GM19239 (cell line): ENCODE measurements around the gene MLC1.
"Not testable (repeated sequence)": the region's sequence is repeated elsewhere in the genome, so short reads cannot be mapped to it uniquely, and the experiment has no call there.

Experiments used
- DNase-seq: peaks from one replicate; pipeline ENCODE4 v3.0.0; 2011; ENCODE audit warnings: low spot score; ENCODE audit not compliant: insufficient read length
- FAIRE-seq: peaks from 2 replicates; lab custom pipeline; 2011; peaks lifted over from hg19 to GRCh38; lab: Jason Lieb, UNC

MLC1 gene

DNA sequence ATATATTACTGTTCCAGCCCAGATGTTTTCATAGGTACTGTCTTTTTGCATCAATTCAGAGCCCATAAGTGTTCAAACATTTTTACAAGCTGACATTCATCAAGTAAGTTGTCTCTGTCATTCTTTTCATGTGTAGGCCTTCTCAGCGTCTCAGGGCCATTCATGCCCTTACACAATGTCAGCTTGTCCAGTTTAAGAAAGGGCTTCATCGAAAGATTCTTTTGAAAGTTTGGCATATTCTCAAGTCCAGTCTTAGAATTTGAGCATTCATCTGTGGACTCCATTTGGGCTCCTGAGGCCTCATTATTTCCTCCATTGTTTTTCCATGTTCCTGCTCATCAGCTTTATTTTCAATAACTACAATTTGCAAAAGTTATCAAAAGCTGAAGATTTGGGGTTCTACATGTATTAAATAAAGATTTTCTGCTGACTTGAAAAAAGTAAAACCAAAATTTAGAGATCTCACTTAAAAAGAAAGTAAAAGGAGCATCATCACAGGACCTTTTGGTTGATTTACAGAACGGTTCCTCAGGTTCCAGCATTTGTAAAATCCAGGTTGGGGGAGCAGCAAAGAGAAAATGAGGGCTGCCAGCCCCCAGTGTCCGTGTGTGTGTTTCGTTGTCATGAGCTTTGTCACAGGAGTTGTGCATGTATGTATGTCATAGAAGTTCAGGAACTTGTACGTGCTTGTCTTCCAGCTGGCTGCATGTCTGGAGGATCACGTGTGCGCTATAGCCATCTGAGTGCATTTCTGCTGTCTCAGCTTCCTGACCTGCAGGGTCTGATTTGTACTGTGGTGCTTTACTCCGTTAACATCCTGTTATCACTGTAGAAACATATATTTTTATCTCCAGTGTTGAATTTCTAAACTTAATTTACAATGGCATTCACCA, 20.2 kb upstream of the MLC1 start:
- DNase-seq (no peak), FAIRE-seq (peak; percentile 91)

DNA sequence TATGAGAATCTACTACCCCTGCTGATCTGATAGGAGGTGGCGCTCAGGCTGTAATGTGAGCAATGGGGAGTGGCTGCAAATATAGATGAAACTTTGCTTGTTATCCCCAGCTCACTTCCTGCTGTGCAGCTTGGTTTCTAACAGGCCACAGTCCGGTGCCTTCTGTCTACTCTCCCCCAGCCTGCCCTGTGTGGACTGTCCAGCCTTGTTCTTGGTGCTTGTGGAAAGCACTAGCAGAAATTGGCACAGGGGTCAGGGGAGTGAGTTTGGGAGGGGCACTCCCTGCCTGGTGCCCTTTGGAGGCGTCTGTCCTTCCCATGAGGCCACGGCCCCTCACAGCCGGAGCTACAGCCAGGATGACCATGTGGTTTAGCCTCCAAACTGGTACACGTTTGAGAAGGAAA, 18.9 kb upstream of the MLC1 start:
- no peak for FAIRE-seq
- no peak for DNase-seq

DNA sequence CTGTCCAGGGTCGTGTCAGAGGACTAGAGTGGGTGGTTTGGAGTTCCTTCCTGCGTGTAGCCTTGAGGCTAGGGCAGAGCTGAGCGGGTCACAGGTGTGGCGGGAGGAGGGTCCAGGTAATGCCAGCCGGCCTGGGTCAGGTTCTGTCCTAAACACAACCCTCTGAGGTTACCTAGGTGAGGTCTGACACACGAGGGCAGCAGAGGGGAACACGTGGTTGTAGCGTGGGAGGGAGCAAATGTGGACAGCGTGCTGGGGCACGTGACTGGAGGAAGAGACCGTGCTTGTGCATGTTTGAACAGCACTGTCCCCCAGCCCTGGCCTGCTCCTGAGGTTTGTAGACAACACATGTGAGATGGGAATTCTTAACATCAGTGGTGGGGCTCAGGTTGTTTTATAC, 17.7 kb upstream of the MLC1 start:
- no peak for FAIRE-seq

DNA sequence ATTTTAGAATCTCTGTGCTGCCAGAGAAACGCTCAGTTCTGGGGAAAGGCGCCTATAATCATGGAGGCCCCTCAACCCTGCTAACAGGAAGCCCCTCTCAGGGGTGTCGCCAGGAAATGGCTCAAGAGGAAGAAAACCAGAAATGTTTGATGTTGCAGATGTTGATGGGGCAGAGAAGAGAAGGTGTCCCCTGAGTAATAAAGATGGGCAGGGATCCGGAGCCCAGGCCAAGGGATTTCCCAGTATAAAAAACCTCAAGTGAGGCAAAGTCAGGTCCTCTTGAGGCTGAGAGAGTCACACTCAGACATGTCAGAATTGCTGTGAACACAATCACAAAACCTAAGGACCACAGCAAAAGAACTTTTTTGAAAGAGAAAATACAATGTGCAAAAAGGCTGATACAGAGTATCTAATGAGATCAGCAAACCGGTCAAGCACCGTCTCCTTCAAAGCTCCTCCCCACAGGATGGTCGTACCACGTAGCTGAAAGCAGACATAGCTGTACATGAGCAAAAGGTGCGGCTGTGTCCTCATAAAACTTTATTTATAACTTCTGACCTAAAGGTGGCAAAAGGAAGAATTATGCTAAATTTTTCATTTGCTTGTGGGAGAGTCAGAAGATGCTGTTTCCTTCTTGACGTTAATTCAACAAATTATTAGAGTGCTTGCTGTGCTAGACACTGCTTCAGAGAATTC, 16.8 kb upstream of the MLC1 start:
- no peak for FAIRE-seq
- no peak for DNase-seq

More for the DNA sequence above, 17.7 kb upstream of the MLC1 start:
- no peak for DNase-seq

DNA sequence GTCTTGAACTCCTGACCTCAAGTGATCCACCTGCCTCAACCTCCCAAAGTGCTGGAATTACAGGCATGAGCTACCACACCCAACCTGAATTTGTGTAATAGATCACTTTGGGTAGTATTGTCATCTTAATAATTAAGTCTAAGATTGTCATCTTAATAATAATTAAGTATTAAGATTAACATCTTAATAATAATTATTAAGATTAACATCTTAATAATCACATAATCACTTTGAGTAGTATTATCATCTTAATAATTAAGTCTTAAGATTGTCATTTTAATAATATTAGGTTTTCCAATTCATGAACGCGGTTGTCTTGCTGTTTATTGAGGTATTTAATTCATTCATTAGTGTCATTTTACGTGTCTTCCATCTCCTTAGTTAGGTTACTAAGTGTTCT, 12.8 kb upstream of the MLC1 start:
- DNase-seq (no peak), FAIRE-seq (no peak)

DNA sequence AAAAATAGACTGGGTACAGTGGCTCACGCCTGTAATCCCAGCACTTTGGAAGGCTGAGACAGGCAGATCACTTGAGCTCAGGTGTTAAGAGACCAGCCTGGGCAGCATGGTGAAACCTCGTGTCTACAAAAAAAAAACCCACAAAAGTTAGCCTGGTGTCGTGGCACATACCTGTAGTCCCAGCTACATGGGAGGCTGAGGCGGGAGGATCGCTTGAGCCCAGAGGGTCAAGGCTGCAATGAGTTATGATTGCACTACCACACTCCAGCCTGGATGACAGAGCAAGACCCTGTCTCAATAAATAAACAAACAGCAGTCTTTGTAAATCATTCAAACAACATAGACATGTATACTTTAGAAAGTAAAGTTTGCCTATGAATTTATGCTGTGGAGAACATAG, 7.1 kb upstream of the MLC1 start:
- no peak for DNase-seq
- FAIRE-seq, result no peak

DNA sequence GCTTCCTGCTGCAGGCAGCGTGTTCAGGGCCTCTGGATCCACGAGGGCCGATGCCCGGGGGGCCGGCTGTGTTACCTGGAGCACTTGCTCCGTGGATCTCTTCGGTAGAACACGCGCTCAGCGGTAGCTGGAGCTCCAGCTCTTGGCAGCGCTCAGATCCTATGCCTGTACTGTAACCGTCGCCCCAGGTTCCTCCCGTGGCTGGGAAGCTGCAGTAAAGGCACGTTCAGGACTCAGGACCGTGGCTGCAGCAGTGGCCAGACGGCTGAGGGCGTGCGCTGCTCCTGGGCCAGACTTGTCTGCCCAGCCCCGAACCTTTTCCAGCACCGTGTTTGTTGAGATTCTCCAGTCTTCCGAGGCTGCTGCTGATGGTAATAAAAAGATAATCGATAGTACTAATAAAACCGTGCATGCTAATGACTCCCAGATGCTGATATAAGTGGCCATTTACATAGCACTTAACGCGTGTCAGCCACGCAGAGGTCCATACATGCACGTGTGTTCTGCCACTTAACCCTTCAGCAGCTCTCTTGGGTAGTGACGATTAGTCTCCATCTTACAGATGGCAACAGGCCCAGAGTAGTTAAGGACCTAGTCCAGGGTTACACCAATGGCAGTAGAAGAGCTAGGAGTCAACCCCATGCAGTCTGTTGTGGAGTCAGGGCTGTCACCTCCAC, 6.0 kb upstream of the MLC1 start:
- DNase-seq, result no peak
- FAIRE-seq, result no peak

DNA sequence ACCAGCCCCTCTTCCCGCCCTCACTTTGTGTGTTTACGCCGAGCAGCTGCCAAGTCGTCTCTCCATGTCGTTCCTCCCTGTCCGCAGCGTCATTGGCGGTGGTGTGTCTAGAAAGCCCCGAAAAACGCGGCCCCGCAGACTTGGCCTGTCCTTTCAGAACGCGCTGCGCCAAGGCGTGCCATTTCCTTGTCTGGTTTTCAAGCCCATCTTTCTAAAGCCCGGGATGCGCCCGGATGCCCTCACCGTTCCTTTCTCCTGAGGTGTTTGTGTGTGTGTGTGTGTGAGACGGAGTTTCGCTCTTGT, 5.1 kb upstream of the MLC1 start:
- FAIRE-seq (no peak), DNase-seq (no peak)

DNA sequence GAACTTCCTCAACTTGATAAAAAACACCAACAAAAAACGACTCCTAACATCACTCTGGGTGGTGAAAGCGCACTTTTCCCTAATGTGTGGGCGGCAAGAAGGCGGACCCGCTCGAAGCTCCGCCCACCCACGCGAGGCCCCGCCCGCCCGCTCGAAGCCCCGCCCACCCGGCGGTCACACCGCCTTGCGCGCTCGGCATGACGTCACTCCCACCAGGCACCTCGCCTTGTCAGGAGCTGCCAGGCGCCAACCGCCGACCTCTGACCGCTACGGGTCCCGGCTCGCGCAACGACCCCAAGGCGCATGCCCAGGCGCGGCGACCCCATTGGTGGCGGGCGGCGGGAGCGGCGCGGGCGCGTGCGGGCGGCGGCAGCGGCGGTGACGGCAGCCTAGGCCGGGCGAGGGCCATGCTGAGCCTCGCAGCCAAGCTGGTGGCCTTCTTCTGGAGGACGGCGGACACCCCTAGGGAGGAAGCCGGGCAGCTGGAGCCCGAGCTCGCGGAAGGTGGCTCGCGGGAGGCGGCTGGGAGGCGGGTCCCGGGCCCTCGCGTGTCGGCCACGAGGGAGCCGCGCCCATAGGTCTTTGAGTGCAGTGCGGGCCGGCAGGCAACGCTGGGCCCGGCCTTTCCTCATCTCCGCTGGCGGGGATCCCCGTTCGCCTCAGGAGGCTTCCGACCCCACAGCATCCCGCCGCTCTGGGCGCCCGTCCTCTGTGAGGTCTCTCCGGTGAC, 4.6 kb upstream of the MLC1 start, which contains the start of gene MOV10L1:
TSS of gene MOV10L1 (plus strand) at position 325 of the 730 bp plus-strand sequence. CDS start at position 408, 83 bp downstream.
- DNase-seq (no peak), FAIRE-seq (no peak)

DNA sequence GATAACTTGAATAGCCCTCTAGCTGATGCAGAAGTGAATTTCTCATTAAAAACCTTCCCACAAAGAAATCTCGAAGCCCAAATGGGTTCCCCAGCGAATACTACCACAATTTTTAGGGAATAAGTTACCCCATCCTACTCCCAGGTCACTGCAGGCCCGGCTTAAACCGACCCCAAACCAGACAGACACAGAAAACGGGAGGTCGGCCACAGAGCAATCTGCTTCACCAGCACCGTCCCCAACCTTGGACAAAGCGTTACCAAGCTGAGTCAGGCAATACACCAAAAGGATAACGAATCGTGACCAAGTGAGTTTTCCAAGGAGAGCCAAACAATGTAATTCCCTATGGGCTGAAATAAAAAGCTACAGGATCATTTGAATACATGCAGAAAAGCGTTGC, 4.0 kb upstream of the MLC1 start:
- FAIRE-seq (no peak), DNase-seq (no peak)

DNA sequence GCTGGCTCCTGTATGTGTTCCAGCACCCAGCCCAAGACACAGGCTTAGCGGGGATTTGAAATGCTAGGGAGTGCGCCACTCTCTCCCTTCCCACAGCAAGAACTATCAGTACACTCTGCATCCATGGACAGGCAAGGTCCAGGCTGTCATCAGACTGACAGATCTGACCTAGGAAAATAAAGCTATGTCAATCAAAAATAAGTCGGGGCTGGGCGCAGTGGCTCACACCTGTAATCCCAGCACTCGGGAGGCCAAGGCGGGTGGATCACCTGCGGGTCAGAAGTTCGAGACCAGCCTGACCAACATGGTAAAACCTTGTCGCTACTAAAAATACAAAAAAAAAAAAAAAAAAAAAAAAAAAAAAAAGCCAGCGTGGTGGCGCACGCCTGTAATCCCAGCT, 2.9 kb upstream of the MLC1 start:
- FAIRE-seq (no peak), DNase-seq (no peak)

DNA sequence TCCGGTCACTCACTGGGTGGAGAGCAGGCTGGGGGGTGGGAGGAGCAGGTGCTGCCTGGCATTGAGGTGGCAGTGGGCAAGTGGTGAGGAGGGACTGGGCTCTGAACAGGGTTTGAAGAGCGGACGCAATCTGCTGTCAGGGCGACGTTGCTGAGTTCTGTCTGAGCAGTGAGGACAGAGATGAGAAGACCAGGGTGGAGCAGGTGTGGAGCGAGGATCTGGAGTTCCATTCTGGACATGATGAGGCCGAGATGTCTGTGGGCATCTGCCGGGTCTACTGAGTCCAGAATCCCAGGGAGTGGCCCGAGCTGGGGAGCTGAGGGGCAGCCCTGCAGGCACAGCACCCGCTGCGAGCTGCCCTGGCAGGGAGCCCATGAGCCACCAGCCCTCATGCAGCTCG, 2.4 kb upstream of the MLC1 start:
- FAIRE-seq (no peak), DNase-seq (no peak)

DNA sequence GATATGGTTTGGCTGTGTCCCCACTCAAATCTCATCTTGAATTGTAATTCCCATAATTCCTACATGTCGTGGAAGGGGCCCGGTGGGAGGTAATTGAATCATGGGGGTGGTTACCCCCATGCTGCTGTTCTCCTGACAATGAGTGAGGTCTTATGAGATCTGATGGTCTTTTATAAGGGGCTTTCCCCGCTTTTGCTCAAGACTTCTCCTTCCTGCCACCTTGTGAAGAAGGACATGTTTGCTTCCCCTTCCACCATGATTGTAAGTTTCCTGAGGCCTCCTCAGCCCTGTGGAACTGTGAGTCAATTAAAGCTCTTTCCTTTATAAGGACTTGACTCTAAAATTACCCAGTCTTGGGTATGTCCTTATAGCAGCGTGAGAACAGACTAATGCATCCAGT, 1.7 kb upstream of the MLC1 start:
- DNase-seq, FAIRE-seq: not testable (repeated sequence)

DNA sequence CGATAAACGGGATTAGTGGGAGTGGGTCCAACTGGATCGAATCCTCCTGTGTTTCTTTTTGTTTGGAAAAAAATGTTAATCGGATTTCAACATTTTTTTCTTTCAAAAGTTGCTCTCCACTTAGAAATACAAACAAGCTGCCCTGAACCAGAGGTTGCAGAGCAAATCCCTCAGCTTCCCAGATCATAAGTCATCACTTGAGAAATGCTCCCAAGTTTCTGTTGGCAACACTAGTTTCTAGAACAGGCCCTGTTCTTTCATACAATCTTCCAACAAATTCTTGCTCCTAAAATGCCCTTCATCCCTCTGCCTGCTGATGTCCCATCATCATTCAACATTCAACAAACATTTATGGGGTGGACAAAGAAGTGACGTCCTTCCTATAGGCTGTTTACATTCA, 1.3 kb upstream of the MLC1 start:
- FAIRE-seq (no peak), DNase-seq (no peak)

DNA sequence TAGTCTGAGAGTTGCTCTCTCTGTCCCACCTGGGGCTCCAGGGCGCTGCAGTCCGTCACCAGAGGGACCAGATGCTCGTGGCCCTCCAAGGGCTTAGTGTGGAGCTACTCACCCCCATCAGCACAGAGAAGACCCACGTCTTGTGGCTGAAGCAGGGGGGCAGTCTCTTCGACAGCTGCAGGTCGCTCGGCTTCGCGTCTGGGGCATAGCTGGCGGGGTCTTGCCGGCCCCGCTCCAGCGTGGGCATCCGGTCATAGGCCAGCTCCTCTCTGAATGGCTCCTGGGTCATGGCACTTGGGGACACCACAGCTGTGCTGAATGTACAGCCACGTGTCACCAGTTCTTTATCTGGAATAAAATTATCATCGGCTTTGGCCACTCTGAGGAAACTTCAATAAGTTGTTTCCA, 608 bp downstream of the MLC1 start:
- FAIRE-seq, result no peak
- DNase-seq, result no peak

DNA sequence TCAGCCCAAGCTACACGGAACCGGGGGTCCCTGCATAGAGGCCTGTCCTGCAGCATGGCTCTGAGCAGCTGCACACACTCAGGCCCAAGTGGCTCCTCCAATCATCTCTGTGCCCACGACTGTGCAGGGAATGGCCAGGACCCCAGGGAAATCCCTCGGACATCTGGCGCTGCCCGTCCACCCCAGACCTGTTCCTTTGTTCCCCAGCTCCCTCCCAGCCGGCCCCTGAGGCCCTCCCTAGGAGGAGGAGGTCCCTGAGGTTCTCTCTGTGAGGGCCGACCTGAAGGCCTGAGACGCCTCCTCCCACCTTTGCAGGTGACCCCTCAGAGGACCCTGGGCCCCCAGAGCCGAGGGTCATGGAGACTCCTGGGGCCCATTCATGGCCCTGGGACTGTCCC, 1.1 kb downstream of the MLC1 start:
- no peak for FAIRE-seq
- no peak for DNase-seq

DNA sequence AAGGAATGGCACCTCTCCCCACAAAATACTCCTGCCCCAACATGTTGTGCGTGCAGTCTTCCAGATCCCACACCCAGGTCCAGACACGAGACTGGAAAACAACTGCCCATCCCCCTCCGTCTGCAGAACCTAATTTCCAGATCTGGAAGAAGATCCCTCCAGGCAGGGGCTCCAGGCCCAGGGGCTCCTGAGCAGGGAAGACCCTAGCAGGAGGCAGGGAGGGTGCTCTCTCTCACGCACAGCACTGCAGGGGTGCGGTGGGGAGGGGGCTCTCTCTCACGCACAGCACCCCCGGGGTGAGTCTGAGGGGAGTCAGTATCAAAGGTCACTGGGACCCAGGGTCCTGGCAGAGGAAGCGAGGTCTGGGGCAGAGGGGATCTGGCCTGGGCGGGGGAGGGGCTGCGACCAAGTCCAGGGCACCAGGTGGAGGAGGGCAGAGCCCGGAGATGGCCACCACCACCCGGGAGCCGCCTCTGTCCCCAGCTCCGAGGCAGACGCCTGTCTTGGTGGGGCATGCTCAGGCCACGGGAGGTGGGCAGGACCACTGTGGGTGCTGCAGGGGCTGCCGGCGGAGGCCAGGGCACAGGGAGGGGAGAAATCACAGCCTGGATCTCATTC, 1.7 kb downstream of the MLC1 start:
- no peak for DNase-seq
- no peak for FAIRE-seq

DNA sequence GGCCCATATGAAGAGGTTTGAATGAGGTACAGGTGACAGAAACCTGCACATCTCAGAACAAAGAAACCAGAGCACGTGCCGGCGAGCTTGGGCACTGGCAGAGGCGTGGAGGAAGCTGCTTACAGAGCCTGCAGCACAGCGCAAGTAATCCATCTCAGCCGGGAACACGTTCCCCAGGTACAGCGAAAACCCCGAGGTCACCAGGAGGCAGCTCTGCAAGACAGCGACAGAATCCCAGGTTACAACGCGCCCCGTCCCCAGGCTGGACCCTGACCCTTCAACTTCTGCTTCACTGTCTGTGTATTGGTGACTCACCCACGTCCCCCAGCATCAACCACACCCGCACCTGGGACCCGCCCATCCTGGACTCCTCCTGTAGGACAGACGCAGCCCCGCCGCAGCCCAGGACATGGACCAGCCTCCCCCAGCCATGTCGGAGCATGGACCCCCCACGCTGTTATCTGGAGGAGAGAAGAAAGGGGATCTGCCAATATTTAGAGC, 2.2 kb downstream of the MLC1 start:
- no peak for DNase-seq
- no peak for FAIRE-seq

DNA sequence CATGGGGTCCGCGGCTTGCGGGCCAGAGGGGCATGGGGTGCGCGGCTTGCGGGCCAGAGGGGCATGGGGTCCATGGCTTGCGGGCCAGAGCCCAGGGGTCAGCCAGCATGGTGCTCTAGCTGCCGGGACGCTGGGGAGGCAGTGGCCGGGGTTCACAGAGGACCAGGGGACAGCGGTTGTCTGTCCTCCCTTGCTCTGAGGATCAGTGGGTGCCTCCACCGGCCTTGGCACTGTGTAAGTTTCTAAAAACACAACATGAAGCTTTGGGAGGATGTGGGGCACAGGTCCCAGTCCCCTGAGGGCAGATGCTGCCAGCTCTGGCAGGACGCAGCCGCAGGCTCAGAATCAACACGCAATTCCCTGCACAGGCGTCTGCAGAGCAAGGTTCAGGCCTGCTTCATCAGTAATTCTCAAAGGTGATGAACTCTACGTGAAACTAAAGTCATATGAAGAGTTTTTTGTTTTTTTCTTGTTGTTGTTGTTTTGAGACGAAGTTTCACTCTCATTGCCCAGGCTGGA, 3.0 kb downstream of the MLC1 start:
- DNase-seq (no peak), FAIRE-seq (no peak)
